Measurements from ENCODE around the gene CYP3A7.
"Not testable (repeated sequence)": the region's sequence is repeated elsewhere in the genome, so short reads cannot be mapped to it uniquely, and the experiment has no call there.

Gene CYP3A7

DNA sequence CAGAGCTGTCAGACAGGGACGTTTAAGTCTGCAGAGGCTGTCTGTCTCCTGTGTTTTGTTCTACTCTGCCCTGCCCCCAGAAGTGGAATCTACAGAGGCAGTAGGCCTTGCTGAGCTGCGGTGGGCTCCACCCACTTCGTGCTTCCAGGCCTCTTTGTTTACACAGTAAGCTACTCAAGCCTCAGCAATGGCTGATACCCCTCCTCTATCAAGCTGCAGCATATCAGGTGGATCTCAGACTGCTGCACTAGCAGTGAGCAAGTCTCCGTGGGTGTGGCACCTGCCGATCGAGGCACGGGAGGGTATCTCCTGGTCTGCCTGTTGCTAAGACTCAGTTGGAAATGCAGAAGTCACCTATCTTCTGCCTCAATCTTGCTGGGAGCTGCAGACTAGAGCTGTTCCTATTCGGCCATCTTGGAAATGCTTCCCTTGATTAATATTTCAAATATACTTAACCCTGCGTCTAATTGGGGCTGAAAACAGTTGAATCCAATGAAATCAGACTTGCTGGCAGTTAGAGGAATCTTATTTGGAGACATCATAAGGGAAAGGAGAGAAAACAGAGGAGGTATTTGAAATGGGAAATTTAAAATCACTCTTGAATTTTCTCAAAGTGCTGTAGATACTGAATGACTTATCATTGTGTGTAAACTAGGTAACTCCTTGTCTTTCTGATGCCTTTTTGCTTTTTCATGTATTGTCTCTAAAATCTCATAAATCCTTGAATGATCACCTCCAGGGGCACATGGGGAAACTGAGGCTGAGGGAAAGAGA is 41.4 kb downstream of the CYP3A7 start:
- 46% methylated on average over 8 of the region's 9 CpGs for WGBS
- H3K4me3 ChIP-seq (ENCODE audit: insufficient read depth in 1 of 2, low read depth in 1 of 2, low read length in 2 of 2) = no peak overlapping the region
- no peak overlapping the region for H4K91ac ChIP-seq (ENCODE audit: low read length)
- H3K4me1 ChIP-seq (ENCODE audit: control insufficient read depth, insufficient read depth, low read depth, low read length) = peaks cover 3% of the 10 kb centered on the region
- H3K9ac ChIP-seq (ENCODE audit: low read length) = no peak overlapping the region
- no peaks in the 10 kb centered on the region for H3K9me3 ChIP-seq (ENCODE audit: control insufficient read depth, low read length)
- no peaks in the 10 kb centered on the region for H3K79me1 ChIP-seq (replicated peaks; ENCODE audit: low read length, poor library complexity, severe bottlenecking)
- no peak overlapping the region for H3K18ac ChIP-seq (ENCODE audit: low read depth in 1 of 2, low read length in 2 of 2)
- no peak overlapping the region for H3K4ac ChIP-seq (ENCODE audit: low read depth in 1 of 2, low read length in 2 of 2)
- no peak overlapping the region for H2BK15ac ChIP-seq (ENCODE audit: low read depth, poor library complexity, severe bottlenecking)
- no peak overlapping the region for H4K8ac ChIP-seq (ENCODE audit: low read length)
- H3K4me2 ChIP-seq (ENCODE audit: low read length, poor library complexity, severe bottlenecking) = no peak overlapping the region
- no peak overlapping the region for H2BK12ac ChIP-seq (ENCODE audit: low read length in 2 of 2)
- no peaks in the 10 kb centered on the region for H3K27me3 ChIP-seq (ENCODE audit: control insufficient read depth in 1 of 2, insufficient read depth in 1 of 2, low read length in 2 of 2)
- no peak overlapping the region for H2AK5ac ChIP-seq (ENCODE audit: low read length, severe bottlenecking)
- no peak overlapping the region for H3K27ac ChIP-seq (ENCODE audit: low read length, poor library complexity, severe bottlenecking)
- DNase-seq = peak; percentile 21
- H2BK120ac ChIP-seq (ENCODE audit: low read depth, low read length) = no peak overlapping the region
- peak overlapping the region in 1 of 2 experiments; percentile 91 for H3K14ac ChIP-seq (ENCODE audit: low read length in 2 of 2)
- H3K36me3 ChIP-seq (ENCODE audit: control insufficient read depth in 1 of 2, insufficient read depth in 2 of 2, low read depth in 1 of 2, low read length in 2 of 2) = no peaks in the 10 kb centered on the region
- no peak overlapping the region for H2BK5ac ChIP-seq (ENCODE audit: low read depth, low read length, poor library complexity, severe bottlenecking)
- no peak overlapping the region for H3K23ac ChIP-seq (ENCODE audit: low read length in 2 of 2)
- H2AFZ ChIP-seq (ENCODE audit: low read depth, low read length) = no peak overlapping the region

GRCh38 chr7:99693100-99693426 is 41.9 kb downstream of the CYP3A7 start:
- Histone ChIP-seq H3K79me1 (replicated peaks; ENCODE audit: low read length, poor library complexity, severe bottlenecking) (no peaks in the 10 kb centered on the region), H3K36me3 (ENCODE audit: control insufficient read depth in 1 of 2, insufficient read depth in 2 of 2, low read depth in 1 of 2, low read length in 2 of 2) (no peaks in the 10 kb centered on the region), H2BK15ac (ENCODE audit: low read depth, poor library complexity, severe bottlenecking) (no peak overlapping the region), H3K14ac (ENCODE audit: low read length in 2 of 2) (no peak overlapping the region), H3K23ac (ENCODE audit: low read length in 2 of 2) (no peak overlapping the region), H3K4me3 (ENCODE audit: insufficient read depth in 1 of 2, low read depth in 1 of 2, low read length in 2 of 2) (no peak overlapping the region), H3K4ac (ENCODE audit: low read depth in 1 of 2, low read length in 2 of 2) (no peak overlapping the region), H3K18ac (ENCODE audit: low read depth in 1 of 2, low read length in 2 of 2) (no peak overlapping the region), H3K4me1 (ENCODE audit: control insufficient read depth, insufficient read depth, low read depth, low read length) (peaks cover 3% of the 10 kb centered on the region), H4K8ac (ENCODE audit: low read length) (no peak overlapping the region), H3K4me2 (ENCODE audit: low read length, poor library complexity, severe bottlenecking) (no peak overlapping the region), H3K27ac (ENCODE audit: low read length, poor library complexity, severe bottlenecking) (no peak overlapping the region), H4K91ac (ENCODE audit: low read length) (no peak overlapping the region), H3K27me3 (ENCODE audit: control insufficient read depth in 1 of 2, insufficient read depth in 1 of 2, low read length in 2 of 2) (no peaks in the 10 kb centered on the region), H3K9me3 (ENCODE audit: control insufficient read depth, low read length) (no peaks in the 10 kb centered on the region), H2BK5ac (ENCODE audit: low read depth, low read length, poor library complexity, severe bottlenecking) (no peak overlapping the region), H2BK12ac (ENCODE audit: low read length in 2 of 2) (no peak overlapping the region), H2AK5ac (ENCODE audit: low read length, severe bottlenecking) (no peak overlapping the region), H3K9ac (ENCODE audit: low read length) (no peak overlapping the region), H2AFZ (ENCODE audit: low read depth, low read length) (no peak overlapping the region), H2BK120ac (ENCODE audit: low read depth, low read length) (no peak overlapping the region)
- 54% methylated on average over 5 of the region's 5 CpGs for WGBS
- no peak for DNase-seq

GRCh38 chr7:99692563-99692962 is 42.4 kb downstream of the CYP3A7 start:
- H3K9ac ChIP-seq (ENCODE audit: low read length); H3K27me3 ChIP-seq (ENCODE audit: control insufficient read depth in 1 of 2, insufficient read depth in 1 of 2, low read length in 2 of 2); H3K4me2 ChIP-seq (ENCODE audit: low read length, poor library complexity, severe bottlenecking); H3K4me3 ChIP-seq (ENCODE audit: insufficient read depth in 1 of 2, low read depth in 1 of 2, low read length in 2 of 2); H3K23ac ChIP-seq (ENCODE audit: low read length in 2 of 2); H3K18ac ChIP-seq (ENCODE audit: low read depth in 1 of 2, low read length in 2 of 2); H2BK15ac ChIP-seq (ENCODE audit: low read depth, poor library complexity, severe bottlenecking); DNase-seq; H3K14ac ChIP-seq (ENCODE audit: low read length in 2 of 2); H3K4me1 ChIP-seq (ENCODE audit: control insufficient read depth, insufficient read depth, low read depth, low read length); H2BK12ac ChIP-seq (ENCODE audit: low read length in 2 of 2); H2AFZ ChIP-seq (ENCODE audit: low read depth, low read length); H4K91ac ChIP-seq (ENCODE audit: low read length); H3K9me3 ChIP-seq (ENCODE audit: control insufficient read depth, low read length); H2AK5ac ChIP-seq (ENCODE audit: low read length, severe bottlenecking); H3K4ac ChIP-seq (ENCODE audit: low read depth in 1 of 2, low read length in 2 of 2); H3K27ac ChIP-seq (ENCODE audit: low read length, poor library complexity, severe bottlenecking); H3K36me3 ChIP-seq (ENCODE audit: control insufficient read depth in 1 of 2, insufficient read depth in 2 of 2, low read depth in 1 of 2, low read length in 2 of 2); H3K79me1 ChIP-seq (replicated peaks; ENCODE audit: low read length, poor library complexity, severe bottlenecking); H2BK120ac ChIP-seq (ENCODE audit: low read depth, low read length); H2BK5ac ChIP-seq (ENCODE audit: low read depth, low read length, poor library complexity, severe bottlenecking); H4K8ac ChIP-seq (ENCODE audit: low read length): not testable (repeated sequence)
- WGBS = 84% methylated on average over 5 of the region's 6 CpGs

GRCh38 chr7:99691658-99692057 is 43.3 kb downstream of the CYP3A7 start:
- H2AK5ac ChIP-seq (ENCODE audit: low read length, severe bottlenecking); H4K91ac ChIP-seq (ENCODE audit: low read length); H3K4me1 ChIP-seq (ENCODE audit: control insufficient read depth, insufficient read depth, low read depth, low read length); H3K14ac ChIP-seq (ENCODE audit: low read length in 2 of 2); H3K23ac ChIP-seq (ENCODE audit: low read length in 2 of 2); H3K9me3 ChIP-seq (ENCODE audit: control insufficient read depth, low read length); H3K4me3 ChIP-seq (ENCODE audit: insufficient read depth in 1 of 2, low read depth in 1 of 2, low read length in 2 of 2); H4K8ac ChIP-seq (ENCODE audit: low read length); H3K27ac ChIP-seq (ENCODE audit: low read length, poor library complexity, severe bottlenecking); DNase-seq; H3K79me1 ChIP-seq (replicated peaks; ENCODE audit: low read length, poor library complexity, severe bottlenecking); H2AFZ ChIP-seq (ENCODE audit: low read depth, low read length); H2BK15ac ChIP-seq (ENCODE audit: low read depth, poor library complexity, severe bottlenecking); H3K18ac ChIP-seq (ENCODE audit: low read depth in 1 of 2, low read length in 2 of 2); H3K36me3 ChIP-seq (ENCODE audit: control insufficient read depth in 1 of 2, insufficient read depth in 2 of 2, low read depth in 1 of 2, low read length in 2 of 2); H2BK120ac ChIP-seq (ENCODE audit: low read depth, low read length); H3K27me3 ChIP-seq (ENCODE audit: control insufficient read depth in 1 of 2, insufficient read depth in 1 of 2, low read length in 2 of 2); H3K4me2 ChIP-seq (ENCODE audit: low read length, poor library complexity, severe bottlenecking); H2BK5ac ChIP-seq (ENCODE audit: low read depth, low read length, poor library complexity, severe bottlenecking); H2BK12ac ChIP-seq (ENCODE audit: low read length in 2 of 2); H3K4ac ChIP-seq (ENCODE audit: low read depth in 1 of 2, low read length in 2 of 2); H3K9ac ChIP-seq (ENCODE audit: low read length): not testable (repeated sequence)
- WGBS = 53% methylated on average over 1 of the region's 1 CpG
